Measurements from ENCODE around the gene ACBD6.

The ACBD6 gene

DNA sequence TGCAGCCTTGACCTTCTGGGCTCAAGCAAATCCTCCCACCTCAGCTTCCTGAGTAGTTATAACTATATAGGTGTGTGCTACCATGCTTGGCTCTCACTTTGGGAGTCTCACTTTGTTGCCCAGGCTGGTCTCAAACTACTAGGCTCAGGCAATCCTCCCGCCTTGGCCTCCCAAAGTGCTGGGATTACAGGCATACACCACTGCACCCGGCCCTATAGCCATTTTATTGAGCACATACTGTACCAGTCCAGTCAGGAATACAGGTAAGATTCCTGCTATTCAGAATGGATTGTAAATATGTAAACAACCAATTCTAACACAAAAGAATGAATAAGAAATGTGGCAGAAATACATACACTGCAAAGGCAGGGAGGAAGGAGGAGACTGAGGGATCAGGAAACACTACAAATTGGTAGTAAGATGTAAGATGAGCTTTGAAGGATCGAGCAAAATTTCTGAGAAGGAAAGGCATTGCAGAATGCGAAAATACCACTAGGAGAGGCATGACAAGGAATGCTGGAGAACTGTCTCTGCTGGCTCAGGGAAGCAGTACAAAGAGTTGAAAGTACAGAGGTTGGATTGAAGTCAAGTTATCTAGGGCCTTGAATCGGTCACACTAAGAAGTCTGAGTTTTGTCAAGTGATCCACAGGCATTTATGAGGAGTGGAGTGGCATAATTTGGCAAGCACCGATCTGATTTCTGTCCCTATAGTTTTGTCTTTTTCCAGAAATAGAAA, 211.9 kb downstream of the ACBD6 start:
- DNase-seq: no peak

DNA sequence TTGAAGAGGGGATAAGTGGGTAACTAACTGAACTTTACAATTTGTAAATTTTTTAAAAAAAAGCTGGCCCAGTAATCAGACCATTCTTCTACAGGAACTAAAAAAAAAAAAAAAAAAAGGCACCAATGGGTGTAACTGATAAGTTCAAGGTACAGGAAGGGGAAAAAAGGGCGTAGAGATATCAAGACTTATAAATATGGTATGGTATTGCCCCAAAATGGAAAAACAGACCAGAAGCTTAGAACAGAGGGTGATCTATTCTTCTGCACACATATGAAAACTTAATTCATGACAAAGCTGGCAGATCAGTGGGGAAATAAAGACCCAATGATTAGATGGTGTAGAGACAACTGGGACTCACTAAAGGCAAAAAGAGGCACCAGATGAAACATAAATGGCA, 213.4 kb downstream of the ACBD6 start:
- no peak for DNase-seq

- DNase-seq: no peak
Measured at GRCh38 chr1:180287988-180288705, 214.2 kb downstream of the ACBD6 start.

GRCh38 chr1:180286417-180286816, 216.0 kb downstream of the ACBD6 start:
- no peak for DNase-seq

GRCh38 chr1:180283098-180283497, 219.3 kb downstream of the ACBD6 start:
- no peak for DNase-seq

- no peak for DNase-seq
Measured at GRCh38 chr1:180282401-180283044, 219.9 kb downstream of the ACBD6 start.

DNA sequence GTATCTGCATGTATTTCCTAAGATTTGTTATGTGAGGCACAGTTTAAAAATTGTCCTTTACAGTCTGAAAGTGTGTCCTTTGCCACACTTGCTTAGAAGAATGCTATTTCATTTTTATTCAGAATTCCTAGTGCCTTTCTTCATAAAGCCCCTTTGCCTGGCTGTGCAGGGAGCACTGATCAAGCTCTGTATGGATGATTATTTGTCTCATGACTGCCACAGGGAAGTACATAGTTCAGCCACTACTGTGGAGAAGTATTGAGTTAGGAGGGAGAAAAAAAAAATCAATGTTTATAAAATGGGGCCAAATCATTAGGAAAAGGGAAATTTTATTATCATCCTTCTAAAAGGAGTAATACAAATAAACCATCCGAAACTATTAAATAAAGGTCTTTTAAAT, 220.9 kb downstream of the ACBD6 start:
- no peak for DNase-seq

DNA sequence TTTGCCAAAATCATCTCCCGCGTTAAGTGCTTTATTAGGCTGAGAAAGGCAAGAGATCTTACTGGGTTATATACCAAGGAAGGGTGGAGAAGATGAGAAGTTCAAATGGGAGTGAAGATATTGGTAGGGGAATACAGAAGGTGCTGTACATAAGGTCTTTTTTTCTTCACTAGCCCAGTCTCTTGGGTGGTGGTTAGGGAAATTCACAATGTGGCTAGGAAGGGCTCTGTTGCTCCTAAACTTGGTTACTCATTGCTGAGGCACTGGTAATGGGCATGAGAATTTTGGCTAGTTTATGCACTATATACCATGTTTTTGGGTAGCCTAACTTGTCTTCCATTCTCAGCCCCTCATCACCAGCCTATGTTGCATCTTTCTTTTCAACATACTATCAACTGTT, 221.8 kb downstream of the ACBD6 start:
- no peak for DNase-seq

DNA sequence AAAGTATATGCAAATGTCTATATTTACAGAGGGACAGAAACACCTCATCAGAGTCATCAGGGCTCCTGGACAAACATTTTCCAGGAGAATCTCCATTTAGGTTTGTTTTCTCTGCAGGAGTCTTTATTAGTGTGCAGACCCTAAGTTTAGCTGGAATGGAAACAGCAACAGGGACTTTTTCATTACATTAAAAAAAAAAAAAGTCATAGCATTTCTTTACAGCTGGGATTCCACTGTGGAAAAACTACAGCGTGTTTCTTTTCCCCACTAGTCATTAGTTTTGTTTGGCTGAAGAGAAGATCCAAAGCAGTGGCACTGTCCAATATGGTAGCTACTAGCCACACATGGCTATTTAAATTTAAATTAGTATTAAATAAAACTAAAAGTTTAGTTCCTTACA, 222.7 kb downstream of the ACBD6 start:
- DNase-seq: no peak

DNA sequence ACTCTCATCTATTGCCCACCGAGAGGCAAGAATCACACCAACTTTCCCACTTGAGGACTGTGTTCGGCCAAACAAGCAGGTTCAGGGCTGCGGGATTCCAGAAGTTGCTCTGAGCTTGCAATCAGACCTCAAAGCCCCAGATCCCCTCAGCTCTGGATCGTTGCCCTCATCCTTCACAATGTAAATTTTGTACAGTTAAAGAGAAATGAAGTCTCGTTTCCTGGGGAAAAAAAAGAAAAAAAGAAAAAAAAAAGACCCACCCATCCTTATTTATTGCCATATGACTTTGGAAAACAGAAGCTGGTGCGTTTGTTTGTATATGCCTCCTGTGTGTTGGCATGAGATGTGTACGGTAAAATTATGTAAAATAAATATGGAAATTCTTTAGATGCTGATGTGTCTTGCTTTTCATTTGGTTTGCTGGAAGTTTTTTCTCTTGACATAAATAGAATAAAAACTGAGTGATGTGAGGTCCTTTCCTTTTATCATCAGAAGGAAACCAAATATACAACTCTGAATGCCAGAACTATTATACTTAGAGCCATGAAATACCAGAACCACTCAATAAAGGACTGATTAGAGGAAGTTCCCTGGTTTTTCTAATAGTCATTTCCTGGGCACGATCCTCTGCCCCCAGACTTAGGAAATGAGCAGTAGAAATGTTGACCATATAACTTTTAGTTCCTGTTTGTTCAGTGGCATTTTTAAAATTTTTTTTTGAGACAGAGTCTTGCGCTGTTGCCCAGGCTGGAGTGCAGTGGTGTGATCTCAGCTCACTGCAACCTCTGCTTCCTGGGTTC, 223.6 kb downstream of the ACBD6 start:
- DNase-seq: no peak

GRCh38 chr1:180278194-180278515, 224.2 kb downstream of the ACBD6 start:
- DNase-seq: no peak

GRCh38 chr1:180277476-180278193, 224.7 kb downstream of the ACBD6 start:
- DNase-seq: no peak

DNA sequence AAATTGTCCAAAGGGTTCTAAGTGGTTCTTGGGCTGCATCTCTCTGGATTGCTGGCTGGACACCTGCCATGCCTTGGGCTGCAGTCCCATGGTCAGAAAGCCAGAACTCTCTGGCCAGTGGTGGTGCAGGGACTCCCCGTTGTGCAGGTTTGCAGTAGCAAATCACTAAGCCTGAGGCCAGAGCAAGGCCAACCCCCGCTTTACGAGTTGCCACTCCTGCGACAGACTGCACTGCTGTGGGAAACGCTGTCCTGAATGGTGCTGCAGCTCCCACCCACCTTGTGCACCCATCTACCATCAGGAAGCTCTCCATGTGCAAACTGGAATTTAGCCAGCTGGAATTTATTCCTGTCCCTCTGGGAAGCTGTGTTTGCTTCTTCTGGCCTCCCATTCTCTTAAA, 226.7 kb downstream of the ACBD6 start:
- DNase-seq: no peak

GRCh38 chr1:180274221-180274620, 228.2 kb downstream of the ACBD6 start:
- no peak for DNase-seq

DNA sequence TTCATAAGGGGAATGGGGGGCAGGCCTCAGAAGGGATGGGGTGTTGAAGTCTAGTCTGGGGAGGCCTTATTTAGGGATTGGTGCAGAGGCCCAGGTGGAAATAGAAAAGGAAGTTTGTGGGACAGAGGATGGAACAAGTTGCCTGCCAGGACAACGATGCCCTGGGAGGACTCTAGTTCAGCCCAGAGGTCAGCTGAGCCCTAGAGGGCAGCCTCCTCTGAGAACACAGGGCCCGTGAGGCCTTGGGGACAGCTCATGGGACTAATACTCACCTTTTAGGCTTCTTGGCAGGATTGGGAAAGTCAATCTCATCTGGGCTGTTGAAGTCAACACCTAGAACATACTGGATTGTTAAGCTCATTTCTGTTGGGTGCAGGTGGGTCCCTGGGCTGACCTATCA, 229.3 kb downstream of the ACBD6 start:
- no peak for DNase-seq

- DNase-seq: no peak
Measured at GRCh38 chr1:180272395-180272794, 230.0 kb downstream of the ACBD6 start.

- no peak for DNase-seq
Measured at GRCh38 chr1:180271272-180272255, 230.8 kb downstream of the ACBD6 start.

DNA sequence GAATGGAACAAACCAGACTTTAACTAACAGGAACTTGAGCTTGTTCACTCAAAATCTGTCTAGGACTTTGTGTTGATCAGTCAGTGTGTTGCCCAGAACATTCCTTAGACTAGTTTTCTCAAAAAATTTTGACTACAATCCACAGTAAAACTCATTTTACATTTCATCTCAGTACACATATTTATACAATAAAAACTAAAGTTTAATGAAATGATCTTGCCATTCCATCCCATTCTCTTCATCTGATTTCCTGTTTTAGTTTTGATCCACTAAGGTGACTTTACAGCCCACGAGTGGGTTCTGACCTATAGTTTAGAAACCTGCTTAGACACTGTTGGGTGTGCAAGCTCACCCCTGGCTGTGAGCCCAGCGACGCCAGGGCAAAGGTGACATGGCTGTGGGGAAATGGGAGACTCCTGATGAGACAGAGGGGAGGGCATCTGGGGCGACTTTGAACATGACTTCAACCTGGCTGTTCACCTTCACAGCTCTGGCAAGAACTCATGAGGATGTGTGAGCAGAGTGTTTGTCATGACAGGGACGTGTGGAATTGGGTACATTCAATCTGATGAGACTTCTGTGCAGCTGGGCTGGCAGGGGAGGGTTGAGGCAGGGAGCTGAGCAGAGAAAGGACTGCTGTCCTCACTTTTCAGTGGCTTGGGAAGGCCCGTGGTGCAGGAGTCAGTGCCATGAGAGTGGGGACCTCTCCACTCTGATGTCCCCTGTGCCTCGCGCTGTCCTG, 231.7 kb downstream of the ACBD6 start:
- DNase-seq: no peak

- no peak for DNase-seq
Measured at GRCh38 chr1:180269645-180270529, 232.5 kb downstream of the ACBD6 start.

Data from activated gamma-delta T cell (primary cell).